Measurements from ENCODE around the gene LPAR3. TPM values are rescaled to one million over a fixed set of nuclear protein-coding genes. Genes with fewer than 3 reads are reported as not detected.

Gene LPAR3
- polyA plus RNA-seq, 1 of the 3 experiments (the other 2 are of a cell fraction), result 0.08 TPM

DNA sequence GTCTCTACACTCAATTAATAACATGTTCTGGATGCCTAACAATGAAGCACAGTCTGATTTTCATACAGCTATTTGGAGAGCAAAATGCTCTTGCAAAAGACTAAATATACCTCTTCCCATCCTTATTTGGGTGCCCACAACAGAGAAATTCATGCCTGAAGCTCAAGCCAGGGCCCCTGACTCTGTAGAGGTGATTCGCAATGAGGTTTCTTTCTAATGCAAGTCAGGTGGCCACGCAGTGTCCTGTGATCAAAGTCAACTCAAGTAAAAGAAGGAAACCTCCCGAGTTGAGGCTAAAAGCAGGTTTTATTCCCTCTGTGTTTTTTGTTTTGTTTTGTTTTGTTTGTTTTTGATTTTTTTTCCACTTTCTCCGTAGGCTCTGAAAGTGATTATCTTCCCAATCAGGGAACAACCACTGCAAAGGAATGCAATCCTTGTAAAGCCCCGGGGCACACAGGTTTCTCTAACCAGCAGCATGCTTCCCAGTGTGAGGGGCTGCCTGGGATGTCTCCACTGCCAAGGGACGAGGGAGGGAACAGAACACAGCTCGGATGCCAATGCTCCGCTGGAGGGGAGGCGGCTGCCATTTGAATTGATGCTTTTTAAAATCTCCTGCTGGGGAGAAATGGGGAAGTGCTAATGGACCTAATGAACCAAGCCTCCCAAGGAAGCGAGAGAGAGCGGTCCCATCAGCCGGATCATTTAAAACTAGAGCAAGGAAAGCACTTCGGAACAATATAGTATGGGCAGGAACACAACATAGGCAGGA lies 128.9 kb downstream of the LPAR3 start:
- Histone ChIP-seq H3K4me3 (ENCODE audit: low read depth in 2 of 2, low read length in 1 of 2) (no peak overlapping the region), H3K9me2 (no peaks in the 10 kb centered on the region), H4K20me1 (ENCODE audit: insufficient read depth) (no peaks in the 10 kb centered on the region), H3K79me2 (ENCODE audit: insufficient read depth) (no peaks in the 10 kb centered on the region), H3K9me3 (no peaks in the 10 kb centered on the region), H2AFZ (ENCODE audit: low read depth) (no peak overlapping the region), H3K4me1 (ENCODE audit: control insufficient read depth in 1 of 2, insufficient read depth in 2 of 2, low read depth in 1 of 2, low read length in 1 of 2) (no peaks in the 10 kb centered on the region), H3K36me3 (replicated peaks in 1 of 2; ENCODE audit: control insufficient read depth in 1 of 2, insufficient read depth in 2 of 2, low read length in 1 of 2) (no peaks in the 10 kb centered on the region), H3F3A (replicated peaks; ENCODE audit: insufficient read depth) (no peaks in the 10 kb centered on the region), H3K27ac (ENCODE audit: low read depth in 2 of 2, low read length in 1 of 2) (no peak overlapping the region), H3K4me2 (no peak overlapping the region), H3K27me3 (ENCODE audit: insufficient read depth) (0 out of 2 replicates have a peak, but pooled peaks cover 4% of the 10 kb centered on the region), H3K9ac (no peak overlapping the region)
- 78% methylated on average over 13 of the region's 13 CpGs for WGBS (ENCODE audit: low lambda C conversion rate)
- ChIA-PET CTCF (interaction anchor here (2.9 to 9.1 kb wide), 2 partner anchors 10 to 11 kb away, joined by 29 to 77 read pairs; no protein-coding TSS in a partner anchor), POLR2A (no interaction called here)
- no peak for DNase-seq
- TF ChIP-seq FOXM1 (IDR thresholded peaks at IDR 0.05; ENCODE audit: low read depth) (no peak), RXRA (IDR thresholded peaks at IDR 0.05; ENCODE audit: borderline replicate concordance, low read depth) (no peak), JUND (IDR thresholded peaks at IDR 0.05) (no peak), EZH2phosphoT487 (IDR thresholded peaks at IDR 0.05; ENCODE audit: borderline replicate concordance, low read depth) (no peak), TAF1 (IDR thresholded peaks at IDR 0.05; ENCODE audit: borderline replicate concordance, low read depth, low read length) (no peak), FOXJ3 (CRISPR knock-in tag; IDR thresholded peaks at IDR 0.05) (no peak), RCOR1 (IDR thresholded peaks at IDR 0.05; ENCODE audit: low read length) (no peak), POLR2AphosphoS5 (IDR thresholded peaks at IDR 0.05; ENCODE audit: low read depth, low read length) (no peak), RAD21 (IDR thresholded peaks at IDR 0.05; ENCODE audit: low read length) (no peak), MEF2A (IDR thresholded peaks at IDR 0.05; ENCODE audit: borderline replicate concordance, low read depth) (no peak), ELF1 (IDR thresholded peaks at IDR 0.05) (no peak)
- TF ChIP-seq, protein P1, sequence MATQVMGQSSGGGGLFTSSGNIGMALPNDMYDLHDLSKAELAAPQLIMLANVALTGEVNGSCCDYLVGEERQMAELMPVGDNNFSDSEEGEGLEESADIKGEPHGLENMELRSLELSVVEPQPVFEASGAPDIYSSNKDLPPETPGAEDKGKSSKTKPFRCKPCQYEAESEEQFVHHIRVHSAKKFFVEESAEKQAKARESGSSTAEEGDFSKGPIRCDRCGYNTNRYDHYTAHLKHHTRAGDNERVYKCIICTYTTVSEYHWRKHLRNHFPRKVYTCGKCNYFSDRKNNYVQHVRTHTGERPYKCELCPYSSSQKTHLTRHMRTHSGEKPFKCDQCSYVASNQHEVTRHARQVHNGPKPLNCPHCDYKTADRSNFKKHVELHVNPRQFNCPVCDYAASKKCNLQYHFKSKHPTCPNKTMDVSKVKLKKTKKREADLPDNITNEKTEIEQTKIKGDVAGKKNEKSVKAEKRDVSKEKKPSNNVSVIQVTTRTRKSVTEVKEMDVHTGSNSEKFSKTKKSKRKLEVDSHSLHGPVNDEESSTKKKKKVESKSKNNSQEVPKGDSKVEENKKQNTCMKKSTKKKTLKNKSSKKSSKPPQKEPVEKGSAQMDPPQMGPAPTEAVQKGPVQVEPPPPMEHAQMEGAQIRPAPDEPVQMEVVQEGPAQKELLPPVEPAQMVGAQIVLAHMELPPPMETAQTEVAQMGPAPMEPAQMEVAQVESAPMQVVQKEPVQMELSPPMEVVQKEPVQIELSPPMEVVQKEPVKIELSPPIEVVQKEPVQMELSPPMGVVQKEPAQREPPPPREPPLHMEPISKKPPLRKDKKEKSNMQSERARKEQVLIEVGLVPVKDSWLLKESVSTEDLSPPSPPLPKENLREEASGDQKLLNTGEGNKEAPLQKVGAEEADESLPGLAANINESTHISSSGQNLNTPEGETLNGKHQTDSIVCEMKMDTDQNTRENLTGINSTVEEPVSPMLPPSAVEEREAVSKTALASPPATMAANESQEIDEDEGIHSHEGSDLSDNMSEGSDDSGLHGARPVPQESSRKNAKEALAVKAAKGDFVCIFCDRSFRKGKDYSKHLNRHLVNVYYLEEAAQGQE (IDR thresholded peaks at IDR 0.05; ENCODE audit: low read depth, low read length), result no peak
- TF ChIP-seq, protein P2, sequence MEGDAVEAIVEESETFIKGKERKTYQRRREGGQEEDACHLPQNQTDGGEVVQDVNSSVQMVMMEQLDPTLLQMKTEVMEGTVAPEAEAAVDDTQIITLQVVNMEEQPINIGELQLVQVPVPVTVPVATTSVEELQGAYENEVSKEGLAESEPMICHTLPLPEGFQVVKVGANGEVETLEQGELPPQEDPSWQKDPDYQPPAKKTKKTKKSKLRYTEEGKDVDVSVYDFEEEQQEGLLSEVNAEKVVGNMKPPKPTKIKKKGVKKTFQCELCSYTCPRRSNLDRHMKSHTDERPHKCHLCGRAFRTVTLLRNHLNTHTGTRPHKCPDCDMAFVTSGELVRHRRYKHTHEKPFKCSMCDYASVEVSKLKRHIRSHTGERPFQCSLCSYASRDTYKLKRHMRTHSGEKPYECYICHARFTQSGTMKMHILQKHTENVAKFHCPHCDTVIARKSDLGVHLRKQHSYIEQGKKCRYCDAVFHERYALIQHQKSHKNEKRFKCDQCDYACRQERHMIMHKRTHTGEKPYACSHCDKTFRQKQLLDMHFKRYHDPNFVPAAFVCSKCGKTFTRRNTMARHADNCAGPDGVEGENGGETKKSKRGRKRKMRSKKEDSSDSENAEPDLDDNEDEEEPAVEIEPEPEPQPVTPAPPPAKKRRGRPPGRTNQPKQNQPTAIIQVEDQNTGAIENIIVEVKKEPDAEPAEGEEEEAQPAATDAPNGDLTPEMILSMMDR (IDR thresholded peaks at IDR 0.05), result no peak
- TF ChIP-seq, protein P3, sequence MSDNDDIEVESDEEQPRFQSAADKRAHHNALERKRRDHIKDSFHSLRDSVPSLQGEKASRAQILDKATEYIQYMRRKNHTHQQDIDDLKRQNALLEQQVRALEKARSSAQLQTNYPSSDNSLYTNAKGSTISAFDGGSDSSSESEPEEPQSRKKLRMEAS (IDR thresholded peaks at IDR 0.05; ENCODE audit: low read depth), result no peak

Measured in SK-N-SH (cell line).